T1000 (cell line): ENCODE measurements around the gene ARFRP1.
"Not testable (repeated sequence)": the region's sequence is repeated elsewhere in the genome, so short reads cannot be mapped to it uniquely, and the experiment has no call there.

Experiments used
- DNase-seq: peaks from one replicate; lab custom pipeline; 2025; ENCODE audit warnings: mixed read lengths; lab: John Stamatoyannopoulos, UW

The ARFRP1 gene

DNA sequence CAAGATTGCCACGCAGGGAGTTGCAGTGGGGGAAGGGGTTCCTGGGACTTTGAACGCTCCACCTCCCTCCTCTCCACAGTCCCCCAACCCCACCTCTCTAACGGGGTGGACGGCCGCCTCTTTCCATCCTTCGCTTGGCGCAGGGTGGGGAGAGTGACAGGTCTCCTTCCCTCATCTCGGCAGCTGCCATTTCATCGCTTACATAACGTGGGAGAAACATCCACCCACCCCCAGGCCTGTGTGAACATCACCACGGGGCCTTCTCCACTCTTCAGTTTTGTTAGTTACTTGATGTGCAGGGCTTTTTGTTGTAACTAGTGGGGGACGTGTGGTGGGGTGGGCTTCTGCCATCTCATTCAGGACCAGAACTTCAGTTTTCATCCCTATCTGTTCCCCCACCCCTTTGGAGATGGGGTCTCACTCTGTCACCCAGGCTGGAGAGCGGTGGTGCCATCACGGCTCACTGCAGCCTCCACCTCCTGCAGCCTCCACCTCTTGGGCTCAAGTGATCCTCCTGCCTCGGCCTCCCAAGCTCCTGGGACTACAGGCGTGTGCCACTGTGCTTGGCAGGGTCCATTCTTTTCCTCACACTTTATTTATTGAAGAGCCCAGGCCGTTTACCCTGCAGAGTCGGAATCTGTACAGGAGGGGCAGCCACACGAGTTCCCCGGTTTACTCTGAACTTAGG lies 32.0 kb downstream of the ARFRP1 start:
- DNase-seq = no peak

DNA sequence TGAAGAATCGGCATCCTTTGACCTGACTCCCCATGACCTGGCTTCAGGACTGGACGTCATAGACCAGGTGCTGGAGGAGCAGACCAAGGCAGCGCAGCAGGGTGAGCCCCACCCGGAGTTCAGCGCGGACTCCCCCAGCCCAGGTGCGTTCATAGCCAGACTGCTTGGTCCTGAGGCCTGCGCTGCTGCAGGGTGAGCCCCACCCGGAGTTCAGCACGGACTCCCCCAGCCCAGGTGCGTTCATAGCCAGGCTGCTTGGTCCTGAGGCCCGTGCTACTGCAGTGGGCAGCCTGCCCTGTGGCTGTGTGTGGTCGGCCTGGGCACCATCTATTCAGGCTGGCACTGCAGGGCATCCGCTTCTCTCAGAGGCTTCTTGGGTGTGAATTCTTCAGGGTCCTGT lies 33.8 kb downstream of the ARFRP1 start:
- no peak for DNase-seq

GRCh38 chr20:63672666-63673065 lies 35.1 kb downstream of the ARFRP1 start:
- no peak for DNase-seq

- DNase-seq = not testable (repeated sequence)
Measured at GRCh38 chr20:63671695-63672094, 36.1 kb downstream of the ARFRP1 start.

DNA sequence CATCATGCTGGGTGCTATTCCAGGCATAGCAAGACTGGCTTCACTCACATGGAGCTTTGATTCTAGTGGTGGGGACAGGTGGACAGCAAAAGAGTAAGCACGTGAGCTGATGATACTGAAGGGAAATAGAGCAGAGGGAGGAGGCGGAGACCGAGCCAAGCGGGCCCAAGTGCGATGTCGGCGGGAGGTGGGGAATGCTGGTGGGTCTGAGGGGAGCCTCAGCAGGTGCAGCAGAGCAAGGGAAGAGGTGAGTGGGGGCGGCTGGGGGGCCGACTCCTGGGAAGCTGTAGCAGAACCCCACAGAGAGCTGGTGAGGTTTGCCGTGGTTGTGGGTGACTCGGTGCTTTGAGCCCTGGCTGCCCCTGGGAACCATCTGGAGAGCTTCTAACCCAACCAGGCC lies 39.4 kb downstream of the ARFRP1 start:
- DNase-seq = no peak

- no peak for DNase-seq
Measured at GRCh38 chr20:63667858-63668257, 39.9 kb downstream of the ARFRP1 start.

- no peak for DNase-seq
Measured at GRCh38 chr20:63665708-63666107, 42.1 kb downstream of the ARFRP1 start.

DNA sequence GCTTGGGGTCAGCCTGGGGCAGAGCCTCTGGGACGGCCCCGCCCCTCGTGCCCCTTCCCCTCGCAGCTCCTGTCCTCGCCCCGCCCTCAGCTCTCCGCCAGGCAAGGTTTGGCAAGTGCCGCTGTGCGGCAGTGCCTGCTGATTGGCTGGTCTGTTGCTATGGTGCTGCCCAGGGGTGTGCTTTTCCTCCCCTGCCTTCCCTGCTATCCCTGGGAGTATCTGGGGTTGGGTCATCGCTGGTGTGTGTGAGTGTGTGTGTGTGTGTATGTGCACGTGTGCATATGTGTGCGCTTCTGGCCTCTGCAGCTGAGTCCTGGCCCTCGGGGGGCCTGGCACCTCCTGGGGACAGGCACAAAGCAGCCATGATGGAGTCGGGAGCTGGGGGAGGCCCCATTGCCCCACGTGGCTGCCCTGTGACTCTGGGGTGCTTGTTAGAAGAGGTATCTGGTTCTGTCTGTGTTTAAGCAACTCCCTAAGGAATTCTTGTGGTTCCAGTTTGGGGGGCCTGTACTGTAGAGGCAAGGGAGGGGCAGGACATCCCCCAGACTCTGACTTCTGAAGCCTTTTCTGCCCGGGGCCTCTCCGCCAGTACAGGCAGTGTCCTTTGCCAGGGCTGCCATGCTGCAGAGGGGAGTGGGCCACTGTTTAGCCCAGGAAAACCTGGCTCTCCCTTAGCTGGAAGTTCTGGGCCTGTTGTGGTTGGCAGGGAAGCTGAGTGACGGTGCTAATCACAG lies 42.7 kb downstream of the ARFRP1 start:
- DNase-seq = no peak

GRCh38 chr20:63664143-63664851 lies 43.5 kb downstream of the ARFRP1 start:
- no peak for DNase-seq

DNA sequence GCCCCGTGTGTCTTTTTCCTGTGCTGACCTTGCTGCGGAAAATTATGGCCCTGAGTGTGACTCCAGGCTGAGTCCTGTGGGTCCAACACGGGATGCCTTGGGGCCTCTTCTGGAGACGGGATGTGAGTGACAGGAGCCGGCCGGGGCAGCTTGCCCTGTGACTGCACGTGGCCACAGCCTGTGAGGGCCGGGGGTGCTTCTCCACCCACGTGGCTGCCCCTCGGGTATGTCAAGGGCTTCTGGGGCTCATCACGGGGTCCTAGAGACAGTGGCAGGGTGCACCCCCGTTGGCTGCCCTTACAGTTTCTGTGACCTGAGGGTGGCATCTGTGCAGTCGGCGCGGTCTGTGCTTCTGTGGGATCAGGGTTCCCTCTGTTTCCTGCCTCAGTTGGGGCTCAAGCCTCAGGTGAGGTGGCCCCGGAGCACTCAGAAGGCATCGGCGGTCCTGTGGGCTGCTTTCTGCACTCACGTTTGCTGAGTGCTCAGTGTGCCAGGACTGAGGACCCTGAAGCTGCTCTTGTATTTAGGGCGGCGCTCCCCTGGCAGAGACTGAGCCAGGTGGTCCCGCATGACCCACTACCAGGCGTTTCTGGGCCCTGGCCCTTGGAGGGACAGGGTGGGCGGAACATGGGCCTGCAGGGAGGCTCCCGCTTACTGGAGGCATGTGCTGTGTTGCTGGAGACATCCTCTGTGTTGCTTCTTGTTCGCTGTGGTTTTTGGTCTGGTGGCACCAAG lies 44.3 kb downstream of the ARFRP1 start:
- no peak for DNase-seq

DNA sequence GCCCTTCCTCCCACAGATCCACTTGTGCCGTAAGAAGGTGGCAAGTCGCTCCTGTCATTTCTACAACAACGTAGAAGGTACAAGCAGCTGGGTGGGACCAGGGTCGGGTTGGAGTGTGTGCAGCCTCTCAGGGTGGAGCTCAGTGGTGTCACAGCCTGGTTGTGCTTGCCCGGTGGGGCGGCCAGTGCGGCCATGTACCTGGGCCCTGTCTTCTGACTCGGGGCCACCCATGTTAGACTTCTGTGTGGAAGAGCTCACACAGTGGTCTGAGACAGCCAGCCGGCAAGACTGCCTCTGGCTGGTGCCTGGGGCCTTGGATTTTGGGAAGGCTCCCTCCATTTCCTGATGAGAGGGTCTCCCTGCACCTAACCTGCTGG lies 45.0 kb downstream of the ARFRP1 start:
- DNase-seq = no peak

- no peak for DNase-seq
Measured at GRCh38 chr20:63661959-63662812, 45.6 kb downstream of the ARFRP1 start.

GRCh38 chr20:63661108-63661507 lies 46.7 kb downstream of the ARFRP1 start:
- DNase-seq = no peak

- DNase-seq = no peak
Measured at GRCh38 chr20:63660622-63661021, 47.2 kb downstream of the ARFRP1 start.

- DNase-seq = not testable (repeated sequence)
Measured at GRCh38 chr20:63660174-63660573, 47.6 kb downstream of the ARFRP1 start.

- DNase-seq = no peak
Measured at GRCh38 chr20:63659370-63659769, 48.4 kb downstream of the ARFRP1 start.

DNA sequence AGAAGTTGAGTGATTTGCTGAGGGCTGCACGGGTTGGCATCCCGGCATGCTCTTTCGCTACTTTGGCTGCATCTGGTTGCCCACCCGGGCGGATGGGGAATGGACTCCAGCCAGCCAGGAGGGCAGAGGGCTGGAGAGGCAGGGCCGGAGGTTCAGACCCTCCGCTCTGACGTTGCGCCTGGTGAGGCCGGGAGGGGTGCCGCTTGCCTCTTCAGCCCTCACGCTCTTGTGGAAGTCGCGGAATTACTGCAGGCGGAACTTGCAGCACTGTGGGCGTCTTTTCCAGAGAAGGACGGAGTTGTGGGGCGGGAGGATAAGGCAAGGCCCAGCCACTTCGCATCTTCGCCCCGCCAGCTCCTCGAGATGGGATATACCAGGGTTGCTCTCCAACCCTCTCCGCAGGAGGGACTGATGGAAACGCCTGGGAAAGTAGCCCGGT lies 49.0 kb downstream of the ARFRP1 start:
- no peak for DNase-seq

- DNase-seq = peak; percentile 78
Measured at GRCh38 chr20:63657937-63658748, 49.6 kb downstream of the ARFRP1 start, which contains the start of gene RTEL1. RTEL1 (plus strand) TSS chr20:63658312; CDS start chr20:63659403, 1,091 bp downstream.

DNA sequence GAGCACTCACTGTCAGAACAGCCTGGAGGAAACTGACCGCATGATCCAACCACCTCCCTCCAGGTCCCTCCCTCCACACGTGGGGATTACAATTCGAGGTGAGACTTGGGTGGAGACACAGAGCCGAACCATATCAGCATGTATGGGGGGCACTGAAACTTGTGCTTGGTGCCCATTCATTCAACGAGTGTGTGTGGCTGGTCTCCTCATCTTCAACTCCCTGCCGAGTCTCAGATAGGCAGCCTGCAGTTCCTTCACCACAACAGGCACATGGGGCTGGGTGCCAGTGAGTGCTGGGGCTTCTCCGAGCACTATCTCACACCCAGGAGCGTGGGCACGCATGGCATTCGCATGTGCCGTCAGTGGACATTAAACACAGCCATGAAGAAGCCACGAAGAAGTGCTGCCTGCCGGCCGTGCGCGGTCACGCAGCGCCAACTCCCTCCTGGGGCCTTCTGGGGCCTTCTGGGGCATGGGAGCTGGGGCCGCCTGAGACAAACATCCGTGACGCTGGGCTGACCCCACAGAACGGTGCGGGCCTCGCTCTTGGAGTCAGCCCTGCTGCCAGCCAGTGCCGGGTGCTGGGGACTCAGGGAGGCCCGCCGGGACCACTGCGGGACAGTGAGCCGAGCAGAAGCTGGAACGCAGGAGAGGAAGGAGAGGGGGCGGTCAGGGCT lies 50.4 kb downstream of the ARFRP1 start:
- DNase-seq = no peak

DNA sequence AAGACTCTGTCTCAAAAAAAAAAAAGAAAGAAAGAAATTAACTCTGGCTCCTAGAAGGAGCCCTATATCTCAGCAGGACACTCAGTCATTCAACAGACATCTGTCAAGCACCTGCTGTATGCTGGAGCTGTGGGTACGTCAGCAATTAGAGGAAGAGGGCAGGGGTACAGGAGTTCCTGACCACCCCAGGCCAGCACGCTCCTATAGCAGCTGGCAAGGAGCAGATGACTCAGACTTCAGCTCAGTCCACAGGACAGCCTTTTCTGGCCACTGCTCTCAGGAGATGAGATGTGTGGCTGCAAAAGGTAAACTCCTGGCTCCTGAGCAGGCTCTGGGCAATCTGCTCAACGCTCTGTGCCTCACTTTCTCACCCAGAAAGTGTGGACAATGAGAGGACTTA lies 51.3 kb downstream of the ARFRP1 start:
- DNase-seq = no peak
